Transverse colon (tissue), 4 donors: ENCODE results near the gene RPS10.

Source experiments
- CTCF ChIP-seq, 5 experiments: fragments of 200-600 bp in 3 of 5; fragments of 450-650 bp in 2 of 5; sonication (generic) in 3 of 5; IDR thresholded peaks; 1 replicate in 2 of 5; 2 replicates in 3 of 5; pipeline ENCODE4 v1.5.1; 2016 to 2017; ENCODE audit warnings: antibody characterized with exemption in 5 of 5, inconsistent platforms in 3 of 5, mild to moderate bottlenecking in 2 of 5, moderate library complexity in 1 of 5
- POLR2A ChIP-seq: fragments of 450-650 bp; IDR thresholded peaks from one replicate; pipeline ENCODE4 v1.6.1; 2016; ENCODE audit warnings: antibody characterized with exemption, mild to moderate bottlenecking, moderate library complexity
- POLR2AphosphoS5 ChIP-seq, 3 donors: sonication (generic); formaldehyde crosslinking; IDR thresholded peaks; one replicate each; pipeline ENCODE4 v1.6.1; 2016; ENCODE audit warnings: antibody characterized with exemption in 3 of 3

- no peak for TF ChIP-seq CTCF (IDR thresholded peaks at IDR 0.05)
- TF ChIP-seq POLR2A: no peak
- no peak for TF ChIP-seq POLR2AphosphoS5 (IDR thresholded peaks at IDR 0.05)
Observed at GRCh38 chr6:34412016-34412415, 13.9 kb downstream of the RPS10 start.
